CD4-positive, CD25-positive, alpha-beta regulatory T cell (primary cell): Measurements from ENCODE around the gene HACD2. TPM values are rescaled to one million over a fixed set of nuclear protein-coding genes. Genes with fewer than 3 reads are reported as not detected.

Experiments
- ATAC-seq, 2 donors: fragments of 150-1000 bp; cut with Tn5 transposase; one replicate each; pipeline ENCODE4 v1.10.0; 2021; ENCODE audit warnings: low read depth in 2 of 2, moderate number of reproducible peaks in 2 of 2, moderate library complexity in 1 of 2
- DNase-seq, 3 donors: peaks; one replicate each; pipeline versions ENCODE4 v3.0.0 to v3.0.0-alpha.2; 2012 to 2022; ENCODE audit warnings: mixed read lengths in 1 of 3
- H3K27ac ChIP-seq: one replicate; pipeline ENCODE4 v1.7.0; 2013; ENCODE audit warnings: mild to moderate bottlenecking, low read length; ENCODE audit not compliant: insufficient read depth, poor library complexity, severe bottlenecking
- H3K27me3 ChIP-seq: one replicate; pipeline ENCODE4 v1.7.0; 2013; ENCODE audit warnings: low read length; ENCODE audit not compliant: control insufficient read depth, insufficient read depth
- H3K36me3 ChIP-seq: one replicate; pipeline ENCODE4 v1.7.0; 2013; ENCODE audit warnings: mild to moderate bottlenecking, low read length, moderate library complexity; ENCODE audit not compliant: control insufficient read depth, insufficient read depth
- H3K4me1 ChIP-seq: 2 replicates; pipeline ENCODE4 v1.7.0; 2013; ENCODE audit warnings: mild to moderate bottlenecking, low read length; ENCODE audit not compliant: insufficient read depth, control insufficient read depth, poor library complexity, severe bottlenecking
- H3K4me3 ChIP-seq: one replicate; pipeline ENCODE4 v1.7.0; 2013; ENCODE audit warnings: low read depth, mild to moderate bottlenecking, low read length, moderate library complexity
- H3K9me3 ChIP-seq, 2 experiments: 1 replicate in 1 of 2; 2 replicates in 1 of 2; pipeline ENCODE4 v1.7.0; 2013; ENCODE audit warnings: low read length in 2 of 2, mild to moderate bottlenecking in 1 of 2, moderate library complexity in 1 of 2; ENCODE audit not compliant: control insufficient read depth in 2 of 2
- H3K27ac Mint-ChIP-seq, 3 donors: one replicate each; pipeline ENCODE4 v1.8.0; 2020 to 2022; ENCODE audit warnings: mild to moderate bottlenecking in 3 of 3, mixed read lengths in 3 of 3, moderate library complexity in 2 of 3
- H3K27me3 Mint-ChIP-seq: one replicate; pipeline ENCODE4 v1.8.0; 2022; ENCODE audit warnings: mild to moderate bottlenecking, mixed read lengths
- H3K36me3 Mint-ChIP-seq: one replicate; pipeline ENCODE4 v1.8.0; 2020; ENCODE audit warnings: mixed read lengths
- H3K4me1 Mint-ChIP-seq, 4 donors: one replicate each; pipeline ENCODE4 v1.8.0; 2020 to 2022; ENCODE audit warnings: mixed read lengths in 4 of 4, mild to moderate bottlenecking in 1 of 4
- H3K4me3 Mint-ChIP-seq, 4 donors: one replicate each; pipeline ENCODE4 v1.8.0; 2020 to 2022; ENCODE audit warnings: mild to moderate bottlenecking in 4 of 4, mixed read lengths in 4 of 4, moderate library complexity in 3 of 4
- H3K9me3 Mint-ChIP-seq, 7 donors: one replicate each; pipeline ENCODE4 v1.8.0; 2020 to 2022; ENCODE audit warnings: mixed read lengths in 7 of 7, mild to moderate bottlenecking in 3 of 7, moderate library complexity in 2 of 7
- polyA plus RNA-seq, 4 donors: library from polyadenylated mRNA; unstranded; fragments of 300-500 nt; fragmentation: Illumina TruSeq; gene quantifications; one replicate each; pipeline ENCODE4 v1.2.3, GENCODE V29; 2021
- total RNA-seq: library from RNA; stranded (reverse); gene quantifications from one replicate; pipeline ENCODE4 v1.2.3, GENCODE V29; 2022

HACD2 gene
- total and polyA plus RNA-seq, 5 donors from 2014 or later = 19.8 to 28.7 (median 26.7) TPM

- DNase-seq (peak in 2 of 3 donors; percentile 25 to 50), ATAC-seq (peak in 1 of 2 donors; percentile 26)
- Histone ChIP-seq H3K36me3 (no peaks in the 10 kb centered on the region), H3K9me3 (no peaks in the 10 kb centered on the region), H3K27me3 (peaks cover 21% of the 10 kb centered on the region), H3K27ac (no peak overlapping the region), H3K4me3 (no peak overlapping the region), H3K4me1 (peaks cover 14% of the 10 kb centered on the region)
- Mint-ChIP-seq H3K4me3 (no peak overlapping the region), H3K4me1 (peaks cover 0 to 14% (median 3%) of the 10 kb centered on the region in 4 donors), H3K27ac (no peak overlapping the region), H3K9me3 (peaks cover 0 to 2% (median 0%) of the 10 kb centered on the region in 7 donors), H3K36me3 (no peaks in the 10 kb centered on the region), H3K27me3 (peaks cover 51% of the 10 kb centered on the region)
Measured at GRCh38 chr3:123447749-123448517, 136.9 kb downstream of the HACD2 start.

- no peaks in the 10 kb centered on the region for H3K36me3 Mint-ChIP-seq
- H3K27me3 Mint-ChIP-seq = peaks cover 51% of the 10 kb centered on the region
- H3K4me1 Mint-ChIP-seq = peaks cover 0 to 14% (median 3%) of the 10 kb centered on the region in 4 donors
- no peaks in the 10 kb centered on the region for H3K9me3 ChIP-seq
- no peak overlapping the region for H3K27ac Mint-ChIP-seq
- peaks cover 0 to 2% (median 0%) of the 10 kb centered on the region in 7 donors for H3K9me3 Mint-ChIP-seq
- ATAC-seq = no peak
- H3K4me3 Mint-ChIP-seq = peak overlapping the region in 1 of 4 donors; percentile 28
- no peaks in the 10 kb centered on the region for H3K36me3 ChIP-seq
- H3K27me3 ChIP-seq = peaks cover 21% of the 10 kb centered on the region
- H3K4me1 ChIP-seq = peaks cover 14% of the 10 kb centered on the region
- H3K4me3 ChIP-seq = no peak overlapping the region
- no peak overlapping the region for H3K27ac ChIP-seq
- DNase-seq = no peak
Measured at GRCh38 chr3:123447416-123447748, 137.5 kb downstream of the HACD2 start.

- H3K27me3 ChIP-seq = peaks cover 21% of the 10 kb centered on the region
- peaks cover 0 to 2% (median 0%) of the 10 kb centered on the region in 7 donors for H3K9me3 Mint-ChIP-seq
Measured at GRCh38 chr3:123446610-123447109, 138.2 kb downstream of the HACD2 start.

GRCh38 chr3:123446210-123446609 lies 138.6 kb downstream of the HACD2 start:
- H3K36me3 Mint-ChIP-seq = no peaks in the 10 kb centered on the region
- peaks cover 0 to 14% (median 3%) of the 10 kb centered on the region in 4 donors for H3K4me1 Mint-ChIP-seq
- H3K9me3 Mint-ChIP-seq = peaks cover 0 to 2% (median 0%) of the 10 kb centered on the region in 7 donors
- peaks cover 52% of the 10 kb centered on the region for H3K27me3 Mint-ChIP-seq
- peaks cover 20% of the 10 kb centered on the region for H3K27me3 ChIP-seq
- no peak overlapping the region for H3K27ac Mint-ChIP-seq
- no peaks in the 10 kb centered on the region for H3K36me3 ChIP-seq
- peaks cover 14% of the 10 kb centered on the region for H3K4me1 ChIP-seq
- no peak overlapping the region for H3K27ac ChIP-seq
- no peaks in the 10 kb centered on the region for H3K9me3 ChIP-seq
- ATAC-seq (no peak), DNase-seq (no peak)
- no peak overlapping the region for H3K4me3 ChIP-seq
- H3K4me3 Mint-ChIP-seq = peak overlapping the region; percentile 59 to 78 (median 66)

More at GRCh38 chr3:123446610-123447109, 138.2 kb downstream of the HACD2 start:
- Histone ChIP-seq H3K36me3 (no peaks in the 10 kb centered on the region), H3K4me1 (peaks cover 14% of the 10 kb centered on the region), H3K4me3 (no peak overlapping the region), H3K9me3 (no peaks in the 10 kb centered on the region), H3K27ac (no peak overlapping the region)
- Mint-ChIP-seq H3K4me3 (peak overlapping the region; percentile 24 to 79 (median 62)), H3K27me3 (peaks cover 56% of the 10 kb centered on the region), H3K36me3 (no peaks in the 10 kb centered on the region), H3K27ac (no peak overlapping the region), H3K4me1 (peaks cover 0 to 14% (median 3%) of the 10 kb centered on the region in 4 donors)
- ATAC-seq (no peak), DNase-seq (no peak)

- Mint-ChIP-seq H3K9me3 (peaks cover 0 to 2% (median 0%) of the 10 kb centered on the region in 7 donors), H3K36me3 (no peaks in the 10 kb centered on the region), H3K27me3 (peaks cover 47% of the 10 kb centered on the region), H3K27ac (no peak overlapping the region), H3K4me1 (peaks cover 0 to 14% (median 3%) of the 10 kb centered on the region in 4 donors), H3K4me3 (peak overlapping the region in 1 of 4 donors; percentile 59)
- no peak for ATAC-seq
- no peak for DNase-seq
- H3K36me3 ChIP-seq = no peaks in the 10 kb centered on the region
- H3K9me3 ChIP-seq = no peaks in the 10 kb centered on the region
- peaks cover 14% of the 10 kb centered on the region for H3K4me1 ChIP-seq
- H3K27ac ChIP-seq = no peak overlapping the region
- H3K27me3 ChIP-seq = peaks cover 15% of the 10 kb centered on the region
- H3K4me3 ChIP-seq = no peak overlapping the region
Measured at GRCh38 chr3:123445702-123446101, 139.2 kb downstream of the HACD2 start.

GRCh38 chr3:123444744-123445143 lies 140.1 kb downstream of the HACD2 start:
- no peak for DNase-seq
- Histone ChIP-seq H3K27me3 (peaks cover 10% of the 10 kb centered on the region), H3K4me3 (no peak overlapping the region), H3K4me1 (peaks cover 11% of the 10 kb centered on the region), H3K36me3 (no peaks in the 10 kb centered on the region), H3K27ac (no peak overlapping the region), H3K9me3 (no peaks in the 10 kb centered on the region)
- Mint-ChIP-seq H3K27me3 (peaks cover 45% of the 10 kb centered on the region), H3K4me3 (no peak overlapping the region), H3K9me3 (peaks cover 0 to 2% (median 0%) of the 10 kb centered on the region in 7 donors), H3K36me3 (no peaks in the 10 kb centered on the region), H3K27ac (no peak overlapping the region), H3K4me1 (peaks cover 0 to 8% (median 3%) of the 10 kb centered on the region in 4 donors)
- ATAC-seq = no peak

GRCh38 chr3:123444023-123444422 lies 140.8 kb downstream of the HACD2 start:
- H3K4me1 ChIP-seq = peaks cover 8% of the 10 kb centered on the region
- H3K27me3 ChIP-seq = peaks cover 10% of the 10 kb centered on the region
- no peak overlapping the region for H3K4me3 ChIP-seq
- H3K9me3 Mint-ChIP-seq = peaks cover 0 to 2% (median 0%) of the 10 kb centered on the region in 7 donors
- H3K36me3 Mint-ChIP-seq = no peaks in the 10 kb centered on the region
- H3K27me3 Mint-ChIP-seq = peaks cover 45% of the 10 kb centered on the region
- H3K4me1 Mint-ChIP-seq = peaks cover 0 to 8% (median 3%) of the 10 kb centered on the region in 4 donors
- ATAC-seq (no peak), DNase-seq (no peak)
- H3K4me3 Mint-ChIP-seq = no peak overlapping the region
- no peak overlapping the region for H3K27ac Mint-ChIP-seq
- no peak overlapping the region for H3K27ac ChIP-seq
- H3K36me3 ChIP-seq = no peaks in the 10 kb centered on the region
- H3K9me3 ChIP-seq = no peaks in the 10 kb centered on the region
